ENCODE results near the gene PTPRU. TPM values are rescaled to one million over a fixed set of nuclear protein-coding genes. Genes with fewer than 3 reads are reported as not detected.
A peak's percentile ranks its signal among the peaks of the same experiment; 100 is the strongest.

PTPRU gene
- total RNA-seq, 1 experiment from 2014 or later, result 54.5 TPM

- H3K4me1 Mint-ChIP-seq (ENCODE audit: low read depth, unreplicated experiment), result peaks cover 26% of the 10 kb centered on the region
- BruUV-seq (replicated peaks), result no TSS peak
- H3K27ac Mint-ChIP-seq (ENCODE audit: unreplicated experiment), result no peak overlapping the region
- no peaks in the 10 kb centered on the region for H3K36me3 Mint-ChIP-seq (ENCODE audit: insufficient read depth, unreplicated experiment)
- CTCF ChIA-PET, result interaction anchor here (0.6 kb wide), 1 partner anchor 12 kb away, joined by 4 read pairs; no protein-coding TSS in a partner anchor
- H3K27me3 Mint-ChIP-seq (ENCODE audit: unreplicated experiment), result no peaks in the 10 kb centered on the region
- DNase-seq, result no peak
- no peaks in the 10 kb centered on the region for H3K9me3 Mint-ChIP-seq (ENCODE audit: low read depth, unreplicated experiment)
- intact Hi-C loops (cut with micrococcal nuclease; ENCODE audit: unreplicated experiment), result no loop called here
- TF ChIP-seq CTCF (IDR thresholded peaks at IDR 0.05; ENCODE audit: unreplicated experiment), result no peak
- H3K4me3 Mint-ChIP-seq (ENCODE audit: low read depth, unreplicated experiment), result no peak overlapping the region
These were observed 34.7 kb downstream of the PTPRU start for GRCh38 chr1:29270929-29271521.

GRCh38 chr1:29271724-29272123 is 35.4 kb downstream of the PTPRU start:
- H3K4me3 Mint-ChIP-seq (ENCODE audit: low read depth, unreplicated experiment), result peak overlapping the region; percentile 31
- no TSS peak for BruUV-seq (replicated peaks)
- H3K27me3 Mint-ChIP-seq (ENCODE audit: unreplicated experiment), result no peaks in the 10 kb centered on the region
- no peak for TF ChIP-seq CTCF (IDR thresholded peaks at IDR 0.05; ENCODE audit: unreplicated experiment)
- peak; percentile 85 for DNase-seq
- H3K36me3 Mint-ChIP-seq (ENCODE audit: insufficient read depth, unreplicated experiment), result no peaks in the 10 kb centered on the region
- CTCF ChIA-PET, result interaction anchor here (0.6 kb wide), 1 partner anchor 13 kb away, joined by 4 read pairs; no protein-coding TSS in a partner anchor
- H3K4me1 Mint-ChIP-seq (ENCODE audit: low read depth, unreplicated experiment), result peaks cover 26% of the 10 kb centered on the region
- intact Hi-C loops (cut with micrococcal nuclease; ENCODE audit: unreplicated experiment), result no loop called here
- peak overlapping the region; percentile 25 for H3K27ac Mint-ChIP-seq (ENCODE audit: unreplicated experiment)
- no peaks in the 10 kb centered on the region for H3K9me3 Mint-ChIP-seq (ENCODE audit: low read depth, unreplicated experiment)

- intact Hi-C loops (cut with micrococcal nuclease; ENCODE audit: unreplicated experiment), result no loop called here
- no peak for DNase-seq
- Mint-ChIP-seq H3K27ac (ENCODE audit: unreplicated experiment) (peak overlapping the region; percentile 25), H3K4me3 (ENCODE audit: low read depth, unreplicated experiment) (peak overlapping the region; percentile 31), H3K27me3 (ENCODE audit: unreplicated experiment) (no peaks in the 10 kb centered on the region), H3K9me3 (ENCODE audit: low read depth, unreplicated experiment) (no peaks in the 10 kb centered on the region), H3K4me1 (ENCODE audit: low read depth, unreplicated experiment) (peaks cover 21% of the 10 kb centered on the region), H3K36me3 (ENCODE audit: insufficient read depth, unreplicated experiment) (no peaks in the 10 kb centered on the region)
- no peak for TF ChIP-seq CTCF (IDR thresholded peaks at IDR 0.05; ENCODE audit: unreplicated experiment)
- no TSS peak for BruUV-seq (replicated peaks)
- CTCF ChIA-PET, result no interaction called here
These were observed 36.0 kb downstream of the PTPRU start for GRCh38 chr1:29272147-29272907.

- no peaks in the 10 kb centered on the region for H3K27me3 Mint-ChIP-seq (ENCODE audit: unreplicated experiment)
- peaks cover 3% of the 10 kb centered on the region for H3K36me3 Mint-ChIP-seq (ENCODE audit: insufficient read depth, unreplicated experiment)
- no peak for DNase-seq
- intact Hi-C loops (cut with micrococcal nuclease; ENCODE audit: unreplicated experiment), result no loop called here
- H3K4me3 Mint-ChIP-seq (ENCODE audit: low read depth, unreplicated experiment), result no peak overlapping the region
- BruUV-seq (replicated peaks), result no TSS peak
- H3K27ac Mint-ChIP-seq (ENCODE audit: unreplicated experiment), result no peak overlapping the region
- CTCF ChIA-PET, result no interaction called here
- no peak for TF ChIP-seq CTCF (IDR thresholded peaks at IDR 0.05; ENCODE audit: unreplicated experiment)
- H3K9me3 Mint-ChIP-seq (ENCODE audit: low read depth, unreplicated experiment), result no peaks in the 10 kb centered on the region
- H3K4me1 Mint-ChIP-seq (ENCODE audit: low read depth, unreplicated experiment), result peaks cover 23% of the 10 kb centered on the region
These were observed 39.1 kb downstream of the PTPRU start for GRCh38 chr1:29275435-29275834.
